ENCODE measurements around the gene SLC52A3. TPM values are rescaled to one million over a fixed set of nuclear protein-coding genes. Genes with fewer than 3 reads are reported as not detected.

SLC52A3 gene
- total RNA-seq, 1 donor from 2014 or later: 2.3 TPM

- H3K4me1 ChIP-seq: peaks cover 4% of the 10 kb centered on the region
- H3K36me3 ChIP-seq: no peaks in the 10 kb centered on the region
- intact Hi-C loops (cut with micrococcal nuclease): loop anchor here (5.0 kb wide), 1 partner anchor 177 kb away; no protein-coding TSS in a partner anchor
- H3K27me3 ChIP-seq (ENCODE audit: low read depth): peaks cover 24% of the 10 kb centered on the region
- no peak for TF ChIP-seq CTCF (IDR thresholded peaks at IDR 0.05; ENCODE audit: borderline replicate concordance)
- no peak overlapping the region for H3K27ac ChIP-seq (replicated peaks)
- H3K4me3 ChIP-seq: no peak overlapping the region
- DNase-seq: no peak
- peaks cover 6% of the 10 kb centered on the region for H3K9me3 ChIP-seq (replicated peaks)
Observed at GRCh38 chr20:739736-740135, 28.6 kb downstream of the SLC52A3 start.

- intact Hi-C loops (cut with micrococcal nuclease): no loop called here
- TF ChIP-seq CTCF (IDR thresholded peaks at IDR 0.05; ENCODE audit: borderline replicate concordance): no peak
Observed at GRCh38 chr20:733861-734260, 34.4 kb downstream of the SLC52A3 start.

DNA sequence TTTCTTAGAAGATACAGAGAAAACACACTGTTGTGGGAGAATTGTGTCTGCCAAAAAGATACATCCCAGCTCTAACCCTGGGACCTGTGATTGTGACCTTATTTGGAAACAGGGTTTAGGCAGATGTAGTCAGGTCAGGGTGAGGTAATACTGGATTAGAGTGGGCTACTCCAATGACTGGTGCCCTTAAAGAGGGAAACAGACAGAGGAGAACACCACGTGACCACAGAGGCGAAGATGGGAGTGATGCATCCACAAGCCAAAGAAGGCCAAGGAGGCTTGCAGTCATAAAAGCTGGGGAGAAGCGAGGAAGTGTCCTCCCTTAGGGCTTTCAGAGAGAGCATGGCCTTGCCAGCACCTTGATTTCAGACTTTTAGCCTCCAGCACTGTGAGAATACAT lies 35.6 kb downstream of the SLC52A3 start:
- H3K27me3 ChIP-seq (ENCODE audit: low read depth): peaks cover 30% of the 10 kb centered on the region
- TF ChIP-seq CTCF (IDR thresholded peaks at IDR 0.05; ENCODE audit: borderline replicate concordance): no peak
- intact Hi-C loops (cut with micrococcal nuclease): no loop called here

More at GRCh38 chr20:733861-734260, 34.4 kb downstream of the SLC52A3 start:
- Histone ChIP-seq H3K27me3 (ENCODE audit: low read depth) (peaks cover 19% of the 10 kb centered on the region), H3K36me3 (no peaks in the 10 kb centered on the region), H3K4me1 (peaks cover 3% of the 10 kb centered on the region), H3K9me3 (replicated peaks) (no peaks in the 10 kb centered on the region), H3K27ac (replicated peaks) (no peak overlapping the region), H3K4me3 (no peak overlapping the region)
- no peak for DNase-seq

DNA sequence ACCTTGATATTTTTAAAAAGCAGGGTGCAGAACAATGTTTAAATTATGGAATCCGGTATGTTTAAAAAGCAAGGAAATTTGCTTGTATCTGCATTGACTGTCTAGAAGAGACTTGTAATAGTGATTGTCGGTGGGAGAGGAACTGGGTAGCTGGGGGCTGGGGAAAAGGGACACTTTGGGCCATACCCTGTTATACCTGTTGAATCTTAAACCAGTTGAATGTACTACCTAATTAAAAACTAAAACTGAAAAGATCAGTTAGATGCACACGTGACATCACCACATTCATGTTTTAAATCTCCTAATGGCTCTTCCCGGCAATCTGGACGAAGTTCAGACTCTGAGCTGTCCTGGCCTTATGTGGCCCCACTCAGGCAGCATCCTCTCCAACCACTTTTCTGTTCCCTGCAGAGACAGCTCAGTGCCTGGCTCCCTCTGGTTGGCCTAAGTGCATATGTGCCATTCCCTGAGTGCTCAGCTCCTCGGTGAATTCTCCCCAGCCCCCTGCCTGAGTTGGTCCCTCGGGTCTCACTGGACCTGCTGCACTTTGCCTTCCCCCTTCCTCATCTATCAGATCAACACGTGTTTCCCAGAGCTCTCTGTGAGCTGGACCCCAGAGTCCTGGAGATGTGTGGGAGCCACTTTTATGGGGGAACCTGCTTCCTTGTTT lies 36.3 kb downstream of the SLC52A3 start:
- intact Hi-C loops (cut with micrococcal nuclease): no loop called here
- H3K27me3 ChIP-seq (ENCODE audit: low read depth): peaks cover 37% of the 10 kb centered on the region

More for the DNA sequence above, 35.6 kb downstream of the SLC52A3 start:
- Histone ChIP-seq H3K4me1 (peaks cover 11% of the 10 kb centered on the region), H3K27ac (replicated peaks) (no peak overlapping the region), H3K36me3 (no peaks in the 10 kb centered on the region), H3K4me3 (no peak overlapping the region), H3K9me3 (replicated peaks) (no peaks in the 10 kb centered on the region)
- no peak for DNase-seq

DNA sequence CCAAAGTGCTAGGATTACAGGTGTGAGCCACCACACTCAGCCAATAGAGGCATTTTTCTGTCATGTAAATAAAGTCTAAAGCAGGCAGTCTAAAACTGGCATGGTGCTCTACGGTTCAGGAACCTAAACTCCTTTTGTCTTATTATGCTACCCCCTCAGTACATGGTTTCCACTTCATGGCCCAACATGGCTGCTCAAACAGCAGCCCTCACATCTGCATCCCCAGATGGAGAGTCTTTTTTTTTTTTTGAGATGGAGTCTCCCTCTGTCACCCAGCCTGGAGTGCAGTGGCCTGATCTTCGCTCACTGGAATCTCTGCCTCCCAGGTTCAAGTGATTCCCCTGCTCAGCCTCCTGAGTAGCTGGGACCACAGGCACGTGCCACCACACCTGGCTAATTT lies 38.3 kb downstream of the SLC52A3 start:
- Histone ChIP-seq H3K4me3 (no peak overlapping the region), H3K27me3 (ENCODE audit: low read depth) (peaks cover 57% of the 10 kb centered on the region), H3K27ac (replicated peaks) (no peak overlapping the region), H3K4me1 (peaks cover 12% of the 10 kb centered on the region), H3K9me3 (replicated peaks) (no peaks in the 10 kb centered on the region), H3K36me3 (no peaks in the 10 kb centered on the region)
- TF ChIP-seq CTCF (IDR thresholded peaks at IDR 0.05; ENCODE audit: borderline replicate concordance): no peak
- intact Hi-C loops (cut with micrococcal nuclease): no loop called here
- no peak for DNase-seq

More for the DNA sequence above, 36.3 kb downstream of the SLC52A3 start:
- H3K9me3 ChIP-seq (replicated peaks): no peaks in the 10 kb centered on the region
- H3K4me3 ChIP-seq: no peak overlapping the region
- no peak for DNase-seq
- no peak for TF ChIP-seq CTCF (IDR thresholded peaks at IDR 0.05; ENCODE audit: borderline replicate concordance)
- H3K4me1 ChIP-seq: peaks cover 12% of the 10 kb centered on the region
- H3K27ac ChIP-seq (replicated peaks): no peak overlapping the region
- H3K36me3 ChIP-seq: no peaks in the 10 kb centered on the region
